Stimulated activated CD4-positive, alpha-beta T cell treated with anti-CD3 and anti-CD28 coated beads, Interleukin-1b, Interleukin-23, amount 100 ng/mL, for 24 hours (primary cell): ENCODE data around the gene SNCB.
"Not testable (repeated sequence)": the region's sequence is repeated elsewhere in the genome, so short reads cannot be mapped to it uniquely, and the experiment has no call there.

Source experiments
- DNase-seq, 4 experiments: peaks; one replicate each; pipeline ENCODE4 v3.0.0-alpha.2; 2020; ENCODE audit warnings: low read depth in 4 of 4, low spot score in 1 of 4

The SNCB gene

DNA sequence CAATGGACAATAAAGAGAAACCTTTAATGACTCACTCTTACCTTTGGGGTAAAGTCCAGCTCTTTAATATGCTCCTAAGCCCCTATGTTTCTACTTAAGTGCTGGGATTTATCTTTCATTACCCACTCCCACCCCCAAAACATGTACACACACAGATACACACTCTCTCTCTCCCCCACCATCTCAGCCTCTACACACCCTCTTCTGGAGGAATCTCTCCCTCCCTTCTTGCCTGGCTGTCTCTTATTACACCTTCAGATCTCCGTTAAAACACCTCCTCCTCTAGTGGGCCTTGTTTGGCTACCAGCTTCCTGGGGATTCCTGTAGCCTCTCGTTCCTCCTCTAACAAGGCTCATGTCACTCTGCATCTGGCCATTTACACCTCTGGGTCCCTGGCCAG lies 27.2 kb downstream of the SNCB start:
- DNase-seq = no peak

DNA sequence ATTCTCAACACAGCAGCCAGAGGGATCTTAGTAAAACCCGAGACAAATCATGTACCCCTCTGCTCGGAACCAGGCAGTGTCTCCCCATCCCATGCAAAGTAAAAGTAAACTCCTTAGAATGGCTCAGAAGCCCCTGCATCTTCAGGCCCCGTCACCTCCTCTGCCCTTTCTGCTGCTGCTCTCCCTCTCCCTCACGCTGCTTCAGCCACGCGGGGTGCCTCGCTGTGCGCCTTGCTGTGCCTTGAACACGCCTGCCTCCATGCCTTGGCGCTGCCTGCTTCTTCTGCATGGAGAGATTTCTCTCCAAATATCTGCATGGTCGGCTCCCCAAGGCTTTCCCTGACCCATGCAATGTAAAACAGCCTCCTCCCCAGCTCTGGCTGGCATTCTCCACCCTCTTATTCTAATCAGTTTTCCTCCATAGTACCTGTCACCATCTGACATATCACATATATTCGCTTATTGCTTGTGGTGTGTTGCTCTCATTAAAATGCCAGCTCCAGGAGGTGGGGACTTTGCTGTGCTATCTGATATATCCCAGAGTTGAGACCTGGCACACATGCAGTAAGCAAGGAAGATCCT lies 28.3 kb downstream of the SNCB start:
- DNase-seq = no peak

DNA sequence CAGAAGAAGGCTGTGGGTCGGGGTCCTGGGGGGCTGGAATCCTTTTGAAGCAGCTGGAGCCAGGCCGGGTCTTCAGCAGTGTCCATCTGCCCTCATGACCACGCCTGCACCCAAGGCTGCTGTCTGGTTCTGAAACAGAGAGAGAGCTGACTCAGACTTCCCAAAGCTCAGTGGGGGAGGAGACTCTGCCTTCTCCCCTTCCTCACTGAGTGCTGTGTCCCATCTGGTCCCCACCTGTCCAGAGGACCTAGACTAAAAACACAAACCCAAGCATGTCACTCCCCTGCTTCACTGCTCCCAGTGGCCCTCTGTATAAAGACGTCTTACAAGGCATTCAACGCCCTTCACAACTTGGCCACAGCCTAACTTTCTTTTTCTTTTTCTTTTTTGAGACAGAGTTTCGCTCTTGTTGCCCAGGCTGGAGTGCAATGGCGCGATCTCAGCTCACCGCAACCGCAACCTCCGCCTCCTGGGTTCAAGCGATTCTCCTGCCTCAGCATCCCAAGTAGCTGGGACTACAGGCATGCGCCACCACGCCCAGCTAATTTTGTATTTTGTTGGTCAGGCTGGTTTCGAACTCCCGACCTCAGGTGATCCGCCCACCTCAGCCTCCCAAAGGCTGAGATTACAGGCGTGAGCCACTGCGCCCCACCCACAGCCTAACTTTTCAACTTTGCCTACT lies 30.4 kb downstream of the SNCB start:
- not testable (repeated sequence) for DNase-seq

DNA sequence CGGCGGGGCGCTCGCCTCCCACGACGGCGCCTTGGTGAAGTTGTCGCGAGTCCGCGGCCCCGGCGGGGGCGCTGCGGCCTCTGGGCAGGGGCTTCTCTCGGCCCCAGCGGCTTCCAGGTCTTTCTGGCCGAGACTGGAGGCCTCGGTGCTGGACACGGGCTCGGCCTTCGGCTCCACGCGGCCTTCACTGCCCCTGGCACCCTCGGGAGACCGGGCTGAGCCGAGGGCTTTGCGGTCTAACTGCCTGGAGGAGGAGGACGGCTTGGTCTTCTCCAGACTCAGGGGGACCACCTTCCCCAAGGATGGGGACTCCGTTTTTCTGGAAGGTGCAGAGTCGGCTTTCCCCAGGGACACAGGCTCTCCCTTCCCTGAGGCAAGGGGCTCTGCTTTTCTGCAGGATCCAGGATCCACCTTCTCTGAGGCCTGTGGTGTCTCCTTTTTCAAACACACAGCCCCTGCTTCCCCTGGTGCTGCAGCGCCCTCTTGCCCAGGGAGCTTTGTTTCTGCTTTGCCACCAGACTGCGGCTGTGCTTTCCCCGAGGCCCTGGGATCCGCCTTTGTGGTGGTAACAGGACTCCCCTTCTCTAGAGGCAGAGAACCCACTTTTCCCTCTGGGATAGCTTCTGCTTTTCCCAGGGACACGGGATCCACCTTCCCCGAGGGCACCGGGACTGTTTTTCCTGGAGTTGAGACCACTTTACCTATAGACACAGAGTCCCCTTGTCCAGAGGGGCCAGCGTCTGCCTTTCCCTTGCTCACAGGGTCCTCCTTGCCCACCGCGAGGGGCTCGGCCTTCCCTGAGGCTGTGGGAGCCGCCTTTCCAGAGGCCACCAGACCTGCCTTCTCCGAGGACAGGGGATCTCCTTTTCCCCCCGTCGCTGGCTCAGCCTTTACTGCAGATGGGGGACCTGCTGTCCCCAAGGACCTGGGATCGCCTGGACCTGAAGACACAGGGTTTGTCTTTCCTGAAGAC lies 32.6 kb downstream of the SNCB start:
- no peak for DNase-seq

DNA sequence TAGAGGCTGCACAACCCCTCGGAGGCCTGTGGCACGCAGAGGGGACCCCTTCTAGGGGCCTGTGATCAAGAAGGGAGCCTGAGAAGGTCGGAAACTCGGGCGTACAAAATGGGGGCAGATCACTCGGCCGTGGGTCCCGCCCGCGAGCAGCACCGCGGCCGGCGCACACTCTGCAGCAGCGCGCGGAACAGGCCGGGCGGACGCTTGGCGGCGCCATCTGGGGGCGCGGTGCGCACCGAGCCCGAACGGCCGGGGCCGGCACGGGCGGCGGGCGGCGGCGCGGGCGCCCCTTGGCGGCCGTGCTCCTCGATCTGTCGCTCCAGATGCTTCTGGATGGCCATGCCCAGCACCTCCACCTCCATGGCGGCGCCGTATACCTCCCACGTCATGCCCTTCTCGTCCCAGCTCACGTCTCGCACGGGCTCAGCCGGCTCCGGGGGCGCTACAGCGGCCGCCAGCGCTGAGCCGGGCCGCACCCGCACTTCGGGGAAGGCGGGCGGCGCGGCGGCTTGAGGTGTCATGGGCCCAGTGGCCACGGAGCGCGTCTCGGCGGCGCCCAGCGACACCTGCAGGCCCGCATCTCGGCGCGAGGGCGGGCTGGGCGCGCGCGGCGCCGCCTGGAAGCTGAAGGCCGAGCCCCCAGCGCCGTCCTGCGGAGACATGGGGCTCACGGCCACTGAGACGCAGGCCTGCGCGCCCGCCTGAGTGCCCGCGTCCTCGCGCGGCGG lies 33.5 kb downstream of the SNCB start:
- DNase-seq = peak in 3 of 4 experiments; percentile 31 to 53 (median 46)

DNA sequence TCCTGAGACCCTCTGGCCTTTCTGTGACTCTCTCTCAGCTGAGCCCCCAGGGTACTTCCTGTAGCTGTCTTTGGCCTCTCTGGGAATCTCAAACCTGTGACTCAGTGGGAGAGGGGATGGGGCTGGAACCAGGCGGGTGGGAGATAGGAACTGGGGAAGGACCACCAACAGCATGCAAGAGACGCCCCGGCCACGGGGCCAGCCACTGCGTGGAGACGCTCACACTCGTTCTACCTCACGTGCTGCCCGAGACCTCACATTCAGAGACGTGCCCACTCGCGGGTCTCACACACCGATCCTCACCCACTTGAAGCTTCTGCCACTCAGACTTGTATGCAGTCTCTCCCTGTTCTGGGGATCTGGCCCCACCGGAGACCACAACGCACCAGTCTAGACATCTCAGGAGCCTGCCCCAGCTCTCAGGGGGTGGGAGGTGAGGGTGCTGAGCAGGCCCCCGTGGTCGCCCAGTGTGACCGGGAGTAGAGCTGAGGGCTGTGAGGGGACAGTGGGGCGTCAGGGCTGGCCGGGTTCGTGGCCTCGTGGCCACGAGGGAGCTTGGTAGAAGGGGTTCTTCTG lies 34.2 kb downstream of the SNCB start:
- no peak for DNase-seq

DNA sequence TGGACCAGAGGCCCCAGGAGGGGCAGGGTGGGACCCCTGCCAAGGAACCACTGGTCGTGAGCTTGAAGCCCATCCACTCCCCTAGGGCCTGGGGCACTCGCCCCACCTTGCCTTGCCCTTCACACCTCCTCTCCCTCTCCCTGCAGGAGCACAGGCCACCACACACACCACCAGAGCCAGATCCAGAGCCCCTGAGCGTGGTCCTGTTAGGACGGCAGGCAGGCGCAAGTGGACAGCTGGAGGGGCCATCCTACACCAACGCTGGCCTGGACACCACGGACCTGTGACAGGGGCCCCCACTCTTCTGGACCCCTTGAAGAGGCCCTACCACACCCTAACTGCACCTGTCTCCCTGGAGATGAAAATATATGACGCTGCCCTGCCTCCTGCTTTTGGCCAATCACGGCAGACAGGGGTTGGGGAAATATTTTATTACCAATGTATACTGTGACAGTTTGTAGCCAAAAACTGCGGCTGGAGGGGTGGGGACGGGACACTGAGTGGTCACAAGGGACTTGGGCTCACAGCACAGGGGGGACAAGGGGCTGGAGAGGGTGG lies 34.9 kb downstream of the SNCB start:
- no peak for DNase-seq

DNA sequence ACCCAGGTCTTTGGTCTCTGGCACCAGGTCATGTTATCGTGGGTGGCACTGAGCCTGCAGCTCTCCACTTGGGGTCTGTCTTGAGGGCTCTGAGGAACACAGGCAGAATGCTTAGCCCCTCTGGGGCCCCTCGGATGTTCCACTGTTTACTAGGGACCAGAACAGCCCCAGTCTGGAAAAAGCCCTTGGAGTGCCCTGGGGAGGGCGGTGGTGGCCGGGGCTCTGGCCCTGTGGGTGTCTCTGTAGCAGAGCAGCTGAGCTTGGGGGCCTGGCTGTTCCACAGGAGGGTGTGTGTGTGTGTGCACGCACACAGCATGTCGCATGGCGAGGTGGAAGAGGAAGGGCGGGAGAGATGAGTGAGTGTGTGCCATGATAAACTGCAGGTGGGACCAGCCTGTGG lies 35.8 kb downstream of the SNCB start:
- DNase-seq = no peak

DNA sequence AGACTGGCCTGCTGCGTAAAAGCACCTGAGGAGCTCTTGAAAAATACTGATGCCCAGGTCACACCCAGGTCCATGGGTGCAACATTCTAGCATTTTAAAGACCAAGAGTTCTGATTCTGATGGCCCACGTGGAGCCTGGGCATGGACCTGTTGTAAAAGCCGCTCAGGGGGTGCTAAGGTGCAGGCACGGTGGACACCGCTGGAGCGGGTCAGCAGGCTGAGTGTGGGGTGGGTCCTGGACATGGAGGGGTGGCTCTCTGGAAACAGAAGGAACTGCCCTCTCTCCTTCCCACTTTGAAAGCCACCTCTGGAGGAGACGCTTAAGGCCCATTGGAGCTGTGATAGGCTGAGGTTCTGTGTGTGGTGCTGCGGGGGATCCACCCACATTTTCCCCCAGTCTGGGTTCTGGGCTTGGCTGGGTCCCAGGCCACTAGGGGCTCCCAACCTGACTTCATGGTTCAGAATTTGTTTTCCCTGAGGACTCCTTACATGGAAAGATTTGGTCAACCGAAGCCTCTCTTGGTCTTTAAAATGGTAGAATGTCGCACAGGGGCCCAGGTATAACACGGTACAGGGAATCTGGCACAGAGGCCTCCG lies 37.0 kb downstream of the SNCB start:
- no peak for DNase-seq

DNA sequence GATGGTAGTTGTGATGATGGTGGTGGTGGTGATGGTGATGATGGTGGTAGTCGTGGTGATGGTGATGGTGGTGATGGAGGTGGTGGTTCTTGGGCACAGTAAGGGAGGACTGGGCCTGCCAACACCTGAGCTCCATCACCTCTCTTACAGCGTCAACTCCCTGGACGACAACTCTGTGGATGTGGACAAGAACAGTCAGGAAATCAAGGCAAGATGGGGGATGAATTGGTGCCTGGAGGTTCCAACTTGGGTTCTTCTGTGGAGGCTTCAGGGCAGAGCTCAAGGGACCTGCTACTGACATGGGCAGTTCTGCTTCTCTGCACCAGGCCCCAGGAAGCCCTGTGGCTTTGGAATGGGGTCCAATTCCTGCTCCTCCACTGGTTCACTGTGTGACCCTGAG lies 37.8 kb downstream of the SNCB start:
- no peak for DNase-seq

DNA sequence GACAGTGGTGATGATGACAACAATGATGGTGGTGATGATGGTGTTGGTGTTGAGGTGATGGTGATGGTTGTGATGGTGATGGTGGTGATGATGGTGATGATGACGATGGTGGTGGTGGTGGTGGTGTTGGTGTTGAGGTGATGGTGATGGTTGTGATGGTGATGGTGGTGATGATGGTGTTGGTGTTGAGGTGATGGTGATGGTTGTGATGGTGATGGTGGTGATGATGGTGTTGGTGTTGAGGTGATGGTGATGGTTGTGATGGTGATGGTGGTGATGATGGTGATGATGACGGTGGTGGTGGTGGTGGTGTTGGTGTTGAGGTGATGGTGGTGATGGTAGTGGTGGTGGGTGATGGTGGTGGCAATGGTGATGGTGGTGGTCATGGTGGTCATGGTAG lies 38.7 kb downstream of the SNCB start:
- not testable (repeated sequence) for DNase-seq

DNA sequence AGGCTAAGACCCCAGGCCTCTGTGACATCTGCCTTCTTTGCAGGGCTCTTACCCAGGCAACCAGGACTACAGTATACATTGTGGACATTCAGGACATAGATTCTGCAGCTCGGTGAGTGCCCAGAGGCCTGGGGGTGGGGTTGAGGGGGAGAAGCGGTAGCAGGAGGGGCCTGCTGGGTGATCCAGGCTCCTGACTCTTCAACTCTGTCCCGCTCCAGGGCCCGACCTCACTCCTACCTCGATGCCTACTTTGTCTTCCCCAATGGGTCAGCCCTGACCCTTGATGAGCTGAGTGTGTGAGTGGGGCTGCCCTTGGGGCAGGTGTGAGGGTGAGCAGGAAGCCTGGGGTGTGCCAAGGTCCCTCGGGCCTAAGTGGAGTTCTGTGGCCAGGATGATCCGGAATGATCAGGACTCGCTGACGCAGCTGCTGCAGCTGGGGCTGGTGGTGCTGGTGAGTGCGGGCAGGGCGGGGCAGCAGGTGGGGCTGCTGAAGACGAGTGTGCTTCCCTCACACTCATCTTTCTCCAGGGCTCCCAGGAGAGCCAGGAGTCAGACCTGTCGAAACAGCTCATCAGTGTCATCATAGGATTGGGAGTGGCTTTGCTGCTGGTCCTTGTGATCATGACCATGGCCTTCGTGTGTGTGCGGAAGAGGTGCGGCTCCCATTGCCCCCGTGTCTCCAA lies 40.2 kb downstream of the SNCB start:
- no peak for DNase-seq

DNA sequence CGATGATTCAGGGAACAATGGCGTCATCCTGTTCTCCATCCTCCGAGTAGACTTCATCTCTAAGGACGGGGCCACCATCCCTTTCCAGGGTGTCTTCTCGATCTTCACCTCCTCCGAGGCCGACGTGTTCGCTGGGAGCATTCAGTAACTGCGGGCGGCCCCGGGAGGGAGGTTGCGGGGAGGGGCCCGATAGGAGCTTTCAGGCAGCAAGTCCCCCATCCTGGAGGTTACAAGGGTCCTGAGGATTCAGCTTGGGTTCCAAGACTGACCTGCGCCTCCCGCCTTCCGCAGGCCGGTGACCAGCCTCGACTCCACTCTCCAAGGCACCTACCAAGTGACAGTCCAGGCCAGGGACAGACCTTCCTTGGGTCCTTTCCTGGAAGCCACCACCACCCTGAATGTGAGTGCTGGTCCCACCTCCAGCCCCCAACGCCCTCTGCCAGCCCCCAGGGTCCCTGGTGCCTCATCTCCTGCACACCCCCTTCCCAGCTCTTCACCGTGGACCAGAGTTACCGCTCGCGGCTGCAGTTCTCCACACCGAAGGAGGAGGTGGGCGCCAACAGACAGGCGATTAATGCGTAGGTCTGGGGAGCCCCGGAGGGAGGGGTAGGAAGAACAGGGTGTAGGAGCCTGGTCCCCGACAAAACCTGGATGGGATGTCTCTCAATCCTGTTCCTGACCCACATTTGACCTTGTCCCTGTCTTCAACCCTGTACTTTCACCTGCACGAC lies 41.1 kb downstream of the SNCB start:
- DNase-seq = no peak

DNA sequence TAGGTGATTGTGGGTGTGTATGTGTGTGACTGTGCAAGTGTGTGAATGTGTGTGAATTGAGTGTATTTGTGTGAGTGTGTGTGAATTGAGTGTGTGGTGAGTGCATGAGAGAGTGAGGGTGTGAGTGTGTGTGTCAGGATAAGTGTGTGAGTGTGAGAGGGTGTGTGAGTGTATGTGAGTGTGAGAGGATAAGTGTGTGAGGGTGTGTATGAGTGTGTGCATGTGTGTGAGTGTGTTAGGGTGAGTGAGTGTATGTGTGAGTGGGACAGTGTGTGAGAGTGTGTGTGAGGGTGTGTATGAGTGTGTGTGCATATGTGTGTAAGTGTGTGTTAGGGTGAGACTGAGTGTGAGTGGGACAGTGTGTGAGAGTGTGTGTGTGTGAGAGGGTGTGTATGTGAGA lies 42.0 kb downstream of the SNCB start:
- DNase-seq = no peak

DNA sequence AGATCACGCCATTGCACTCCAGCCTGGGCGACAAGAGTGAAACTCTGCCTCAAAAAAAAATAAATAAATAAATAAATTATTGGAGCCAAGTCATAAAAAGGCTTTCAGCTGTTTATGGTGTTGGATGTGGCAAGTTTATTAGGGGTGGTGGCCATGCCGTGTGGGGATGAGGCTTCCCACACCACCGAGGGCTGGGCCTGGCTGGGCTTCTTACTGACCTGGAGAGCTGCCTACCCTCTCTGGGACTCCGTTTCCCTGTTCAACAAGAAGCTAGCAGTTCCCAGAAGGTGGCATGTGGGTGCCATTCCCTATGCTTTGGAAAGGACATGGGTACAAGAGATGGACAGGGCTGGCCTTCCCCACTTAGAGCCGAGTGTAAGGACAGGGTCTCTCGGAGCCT lies 42.9 kb downstream of the SNCB start:
- no peak for DNase-seq

DNA sequence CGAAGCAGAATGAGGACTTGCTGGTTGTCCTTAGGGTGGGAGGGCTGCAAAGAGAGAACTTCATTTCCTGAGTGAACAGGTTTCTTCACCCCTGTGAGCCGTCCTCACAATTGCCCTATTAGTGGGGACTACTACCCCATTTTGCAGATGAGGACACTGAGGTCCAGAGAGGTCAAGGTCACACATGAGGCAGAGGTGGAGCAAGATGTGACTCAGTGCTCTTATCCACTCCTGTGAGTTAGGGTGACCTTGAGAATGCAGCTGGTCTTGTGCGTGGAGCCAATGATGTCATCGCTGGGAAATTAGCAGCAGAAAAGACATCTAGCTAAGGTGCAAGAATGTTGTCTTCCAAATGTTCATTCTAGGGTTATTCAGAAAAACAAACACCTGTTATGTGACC lies 47.3 kb downstream of the SNCB start:
- DNase-seq = no peak

DNA sequence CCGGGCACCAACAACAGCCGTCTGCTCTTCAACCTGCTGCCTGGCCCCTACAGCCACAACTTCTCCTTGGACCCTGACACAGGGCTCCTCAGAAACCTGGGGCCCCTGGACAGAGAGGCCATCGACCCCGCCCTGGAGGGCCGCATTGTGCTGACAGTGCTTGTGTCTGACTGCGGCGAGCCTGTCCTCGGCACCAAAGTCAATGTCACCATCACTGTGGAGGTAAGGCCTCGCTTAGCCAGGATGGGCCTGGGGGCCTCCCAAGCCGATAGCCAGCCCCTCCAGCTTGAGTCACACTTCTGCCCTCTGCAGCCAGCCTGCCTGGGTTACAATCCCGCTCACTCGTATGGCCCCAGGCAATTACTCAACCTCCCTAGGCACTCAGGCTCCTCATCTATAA lies 49.0 kb downstream of the SNCB start:
- no peak for DNase-seq

DNA sequence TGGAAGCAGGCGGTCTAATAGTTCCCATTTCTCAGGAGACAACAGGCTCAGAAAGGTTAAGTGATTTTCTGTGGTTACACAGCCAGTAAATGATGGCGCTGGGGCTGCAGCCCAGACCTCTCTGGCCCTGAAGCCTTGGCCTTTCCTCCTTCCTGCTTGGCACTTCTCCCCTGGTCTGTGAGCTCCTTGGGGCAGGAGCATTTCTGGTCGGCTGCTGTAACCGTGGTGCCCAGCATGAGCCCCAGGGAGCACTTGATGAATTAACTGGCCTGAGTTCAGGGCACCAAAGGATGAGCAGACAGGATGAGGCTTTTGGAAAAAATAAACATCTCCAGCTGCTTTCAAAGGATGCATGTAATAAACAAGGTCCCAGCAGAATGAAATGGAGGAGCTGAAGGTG lies 51.0 kb downstream of the SNCB start:
- DNase-seq = no peak

DNA sequence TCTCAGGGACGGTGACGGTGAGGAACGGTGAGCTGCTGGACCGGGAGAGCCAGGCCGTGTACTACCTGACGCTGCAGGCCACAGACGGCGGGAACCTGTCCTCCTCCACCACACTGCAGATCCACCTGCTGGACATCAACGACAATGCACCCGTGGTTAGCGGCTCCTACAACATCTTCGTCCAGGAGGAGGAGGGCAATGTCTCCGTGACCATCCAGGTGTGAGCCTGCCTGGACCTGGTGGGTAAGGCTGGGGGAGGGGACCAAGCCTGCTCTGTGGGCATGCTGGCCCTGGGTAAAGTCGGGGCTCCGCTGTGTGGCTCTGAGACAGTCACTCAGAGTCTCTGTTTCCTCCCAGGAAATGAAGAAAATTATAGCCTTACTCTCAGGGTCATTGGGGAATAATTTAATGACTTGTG lies 51.9 kb downstream of the SNCB start:
- no peak for DNase-seq
